Astrocyte (in vitro differentiated cells and primary cell): ENCODE measurements around the gene SLC35F1.

Experiments used
- CTCF ChIP-seq: IDR thresholded peaks from 2 replicates; pipeline ENCODE4 v1.5.1; 2011; ENCODE audit warnings: low read depth, mild to moderate bottlenecking, inconsistent platforms, low read length, moderate library complexity; ENCODE audit not compliant: insufficient read depth
- EZH2 ChIP-seq: IDR thresholded peaks from 2 replicates; pipeline ENCODE4 v1.6.1; 2012; ENCODE audit warnings: mild to moderate bottlenecking, low read length, inconsistent platforms; ENCODE audit not compliant: insufficient read depth

- TF ChIP-seq EZH2 (no peak), CTCF (no peak)
Observed at GRCh38 chr6:118202517-118202916, 295.5 kb downstream of the SLC35F1 start.
